T-helper 2 cell treated with Interferon-gamma antibody and Interleukin-4, amounts not matched to agents 100 ng/mL and 5 ng/mL, for 36 hours (primary cell): Measurements from ENCODE around the gene PPAN. TPM values are rescaled to one million over a fixed set of nuclear protein-coding genes. Genes with fewer than 3 reads are reported as not detected.

ENCODE experiments used
- intact Hi-C: fragments of 100-400 bp; cut with micrococcal nuclease; formaldehyde crosslinking; loops from one replicate; pipeline ENCODE4 v1.15.1; 2023
- total RNA-seq: library from RNA; stranded (reverse); gene quantifications from 2 replicates; pipeline ENCODE4 v1.2.3, GENCODE V29; 2022

The PPAN gene
- total RNA-seq, 1 donor from 2014 or later, result 82.1 TPM

DNA sequence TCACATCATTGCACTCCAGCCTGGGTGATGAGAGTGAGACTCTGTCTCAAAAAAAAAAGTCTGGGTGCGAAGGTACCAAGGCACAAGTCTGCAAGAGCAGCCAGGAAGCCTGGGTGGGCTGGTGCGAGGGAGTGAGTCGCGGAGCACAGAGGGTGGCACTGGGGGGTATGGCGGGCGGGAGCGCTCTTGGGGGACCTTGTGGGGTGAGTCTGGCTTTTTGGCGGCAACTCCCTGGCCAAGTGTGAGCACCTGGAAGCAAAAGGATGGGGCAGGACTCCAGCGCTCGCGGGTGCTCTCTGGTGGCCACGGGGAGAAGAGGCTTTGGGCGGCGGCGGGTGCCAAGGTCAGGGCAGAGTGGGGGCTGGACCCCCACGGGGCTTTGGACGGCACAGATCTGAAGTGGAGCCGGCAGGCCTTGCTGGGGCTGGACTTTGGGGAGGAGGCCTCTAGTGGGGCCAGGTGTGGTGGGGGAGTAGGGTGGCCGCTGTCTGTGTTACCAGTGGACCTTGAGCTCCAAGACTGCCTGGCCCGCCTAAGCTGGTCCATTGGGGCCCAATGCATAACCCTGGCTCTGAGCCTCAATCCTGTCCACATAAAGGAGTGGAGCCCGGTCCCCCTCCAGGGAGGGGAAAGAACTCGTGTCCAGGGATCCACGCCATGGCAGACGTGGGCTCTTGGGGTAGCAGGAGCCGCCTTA, 6.9 kb downstream of the PPAN start:
- intact Hi-C loops, result loop anchor here (1.0 to 5.0 kb wide), 2 partner anchors 39 to 181 kb away; no protein-coding TSS in a partner anchor

GRCh38 chr19:10113592-10113963, 7.4 kb downstream of the PPAN start:
- intact Hi-C loops, result loop anchor here (1.0 to 5.0 kb wide), 2 partner anchors 39 to 181 kb away; no protein-coding TSS in a partner anchor

- intact Hi-C loops, result loop anchor here (1.0 to 5.0 kb wide), 2 partner anchors 40 to 182 kb away; no protein-coding TSS in a partner anchor
These were observed 7.9 kb downstream of the PPAN start for GRCh38 chr19:10113964-10114650.

DNA sequence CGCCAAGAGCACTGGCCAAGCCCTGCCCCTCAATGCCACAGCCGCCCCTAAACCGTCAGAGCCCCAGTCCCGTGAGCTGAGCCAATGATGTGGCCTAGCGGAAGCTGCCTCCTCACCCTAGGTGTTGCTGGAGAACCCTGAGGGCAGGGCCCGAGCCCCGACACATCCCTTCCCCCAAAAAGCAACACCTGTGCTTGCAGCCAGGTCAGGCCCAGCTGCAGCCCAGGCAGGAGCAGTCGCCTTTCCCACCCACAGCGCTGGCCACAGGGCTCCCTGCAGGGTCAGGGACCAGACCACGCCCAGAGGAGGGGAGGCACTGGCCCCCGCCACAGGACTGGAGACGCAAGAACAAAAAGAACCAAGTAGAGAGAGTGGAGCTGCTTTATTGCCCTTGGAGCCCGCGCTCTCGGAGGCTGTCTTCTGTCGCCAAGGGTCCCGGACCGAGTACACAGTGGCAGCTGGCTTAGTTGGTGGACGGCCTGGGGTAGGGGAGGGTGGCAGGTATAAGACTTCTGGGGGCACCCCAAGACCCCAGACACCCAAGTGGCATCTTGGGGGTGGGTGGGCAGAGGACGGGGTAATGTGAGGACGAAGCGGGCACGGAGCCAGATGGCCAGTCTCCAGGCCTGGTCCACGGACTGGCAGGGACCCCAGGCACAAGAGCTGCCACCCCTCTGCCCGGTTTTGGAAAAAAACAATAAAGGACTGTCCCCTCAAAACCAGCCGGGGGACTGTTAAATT, 8.7 kb downstream of the PPAN start:
- intact Hi-C loops, result loop anchor here (5.0 kb wide), 1 partner anchor 183 kb away; no protein-coding TSS in a partner anchor

DNA sequence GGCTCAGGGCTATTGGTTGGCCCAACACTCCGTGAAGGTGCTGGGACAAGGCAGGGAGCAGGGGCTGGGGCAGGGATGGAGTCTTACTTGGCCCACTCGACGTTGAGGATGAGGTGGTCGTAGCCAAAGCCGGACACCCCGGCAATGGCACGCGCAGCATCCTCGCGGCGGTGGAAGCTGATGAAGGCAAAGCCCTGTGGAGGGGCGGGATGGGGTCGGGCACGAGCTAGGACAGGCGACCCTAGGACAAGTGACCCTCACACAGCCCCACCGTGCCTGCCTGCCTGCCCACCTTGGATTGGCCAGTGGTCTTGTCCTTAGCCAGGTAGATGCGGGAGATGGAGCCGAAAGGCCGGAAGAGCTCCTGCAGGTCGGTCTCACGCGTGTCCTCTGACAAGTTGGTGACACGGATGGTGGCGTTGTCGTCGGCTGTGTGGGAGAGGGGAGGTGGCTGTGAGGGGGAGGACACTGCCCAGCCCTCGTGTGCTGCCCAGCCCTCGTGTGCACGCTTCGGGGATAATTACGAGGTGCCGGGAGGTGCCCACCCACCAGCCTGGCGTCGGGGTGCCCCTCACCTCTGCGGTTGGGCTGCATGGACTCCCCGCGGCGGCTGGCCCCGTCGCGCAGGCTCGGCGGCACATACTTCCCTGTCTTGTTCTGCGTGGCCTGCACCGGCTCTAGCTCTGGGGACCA, 9.4 kb downstream of the PPAN start:
- intact Hi-C loops, result no loop called here

DNA sequence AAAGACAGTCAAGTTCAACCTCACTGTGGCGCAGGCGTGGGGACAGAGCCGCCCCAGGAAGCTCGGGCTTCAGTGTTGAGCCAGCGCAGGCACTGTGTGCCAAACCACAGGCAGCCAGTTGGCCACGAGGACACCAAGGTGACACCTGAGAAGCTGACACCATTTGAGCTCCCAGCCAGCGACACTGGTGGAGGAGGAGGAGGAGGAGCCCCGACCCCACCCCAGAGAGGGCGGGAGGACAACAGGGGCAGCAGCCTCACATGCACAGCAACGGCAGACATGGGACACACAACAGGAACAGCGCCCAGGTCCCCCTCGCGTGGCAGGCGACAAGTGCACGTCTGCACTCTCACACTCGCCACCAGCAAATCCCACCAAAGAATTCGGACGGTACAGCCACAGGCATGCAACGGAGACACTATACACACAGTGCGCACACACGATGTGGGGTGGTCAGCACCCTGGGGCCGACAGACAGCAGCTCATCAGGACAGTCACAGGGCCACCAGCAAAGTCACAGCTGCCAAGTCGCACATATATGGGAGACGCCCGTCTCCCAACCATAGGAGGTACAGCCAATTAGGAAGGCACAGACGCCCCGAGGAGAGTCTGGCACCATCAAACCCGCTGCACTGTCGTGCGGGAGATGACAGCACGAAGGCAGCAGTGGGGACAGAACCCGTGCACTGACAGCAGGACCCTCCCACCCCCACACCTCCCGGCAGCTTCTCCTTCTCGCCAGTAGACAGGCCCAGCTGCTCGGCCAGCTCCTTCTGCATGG, 10.1 kb downstream of the PPAN start:
- intact Hi-C loops, result no loop called here

DNA sequence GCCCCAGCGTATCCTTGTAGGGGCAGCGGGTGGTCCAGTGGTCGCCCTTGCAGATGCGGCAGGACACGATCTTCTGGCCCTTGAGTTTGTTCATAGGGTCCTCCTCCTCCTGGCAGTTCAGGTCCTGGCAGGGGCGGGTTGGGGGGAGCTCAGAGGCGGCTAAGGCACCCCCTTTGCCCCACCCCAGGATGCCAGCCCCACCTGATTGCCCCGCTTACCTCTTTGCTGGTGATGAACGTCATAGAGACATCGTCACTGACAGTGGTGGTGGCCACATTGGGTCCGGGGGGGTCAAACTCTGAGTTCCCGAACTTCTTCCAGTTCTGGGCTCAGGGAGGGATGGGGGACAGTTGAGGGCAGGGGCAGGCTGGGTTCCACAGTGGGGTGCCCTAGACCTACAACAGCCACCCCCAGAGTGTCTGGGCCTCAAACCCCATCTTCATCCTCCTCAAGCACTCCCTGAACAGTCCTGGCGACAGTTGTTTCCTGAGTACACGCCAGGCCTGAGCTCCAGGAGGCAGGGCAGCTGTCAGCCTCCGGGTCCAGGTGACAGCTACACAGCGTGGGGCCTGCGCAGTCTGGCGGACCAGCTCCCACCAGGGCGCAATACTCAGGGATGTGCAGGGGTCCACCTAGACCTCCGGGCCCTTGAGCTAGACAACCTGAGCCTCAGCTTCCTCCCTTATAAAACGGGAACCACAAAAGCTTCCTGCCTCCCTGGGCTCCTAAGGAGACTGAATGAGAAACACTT, 10.9 kb downstream of the PPAN start:
- intact Hi-C loops, result no loop called here

- intact Hi-C loops, result loop anchor here (2.0 kb wide), 1 partner anchor 14 kb away; no protein-coding TSS in a partner anchor
These were observed 12.8 kb downstream of the PPAN start for GRCh38 chr19:10118960-10119359.

GRCh38 chr19:10120538-10121189, 14.5 kb downstream of the PPAN start:
- intact Hi-C loops, result no loop called here

DNA sequence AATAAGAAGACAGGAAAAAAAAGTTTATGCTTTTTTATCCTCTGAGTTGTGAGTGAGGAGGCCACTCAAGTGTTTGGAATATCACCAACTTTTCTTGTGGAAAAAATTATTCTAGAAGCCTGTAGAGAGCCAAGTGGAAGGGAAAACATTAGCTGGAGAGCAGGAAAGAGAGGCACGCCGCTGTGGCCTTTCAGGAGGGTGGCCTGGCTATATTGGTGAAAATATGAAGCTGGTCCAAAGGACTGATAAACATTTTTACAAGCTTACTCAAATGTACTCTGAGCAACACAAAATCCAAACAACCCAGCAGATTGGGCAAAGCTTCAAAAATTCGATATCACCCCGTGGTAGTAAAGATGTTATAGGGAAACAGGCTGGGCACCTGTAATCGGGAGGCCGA, 15.9 kb downstream of the PPAN start:
- intact Hi-C loops, result no loop called here

- intact Hi-C loops, result no loop called here
These were observed 18.3 kb downstream of the PPAN start for GRCh38 chr19:10124429-10124828.

DNA sequence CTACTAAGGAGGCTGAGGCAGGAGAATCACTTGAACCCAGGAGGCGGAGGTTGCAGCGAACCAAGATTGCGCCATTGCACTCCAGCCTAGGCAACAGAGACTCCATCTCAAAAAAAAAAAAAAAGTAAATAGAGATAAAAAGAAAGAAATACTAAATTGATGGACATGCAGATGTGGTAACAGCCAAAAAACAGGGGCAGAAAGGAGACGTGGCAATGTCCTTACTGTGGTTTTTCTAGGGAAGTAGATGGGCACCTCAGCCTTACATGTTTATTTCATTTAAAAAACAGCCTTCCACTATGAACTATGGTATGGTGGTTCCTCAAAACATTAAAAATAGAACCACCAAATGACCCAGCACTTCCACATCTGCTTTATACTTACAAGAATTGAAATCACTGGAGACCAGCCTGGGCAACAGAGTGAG, 20.1 kb downstream of the PPAN start:
- intact Hi-C loops, result no loop called here

DNA sequence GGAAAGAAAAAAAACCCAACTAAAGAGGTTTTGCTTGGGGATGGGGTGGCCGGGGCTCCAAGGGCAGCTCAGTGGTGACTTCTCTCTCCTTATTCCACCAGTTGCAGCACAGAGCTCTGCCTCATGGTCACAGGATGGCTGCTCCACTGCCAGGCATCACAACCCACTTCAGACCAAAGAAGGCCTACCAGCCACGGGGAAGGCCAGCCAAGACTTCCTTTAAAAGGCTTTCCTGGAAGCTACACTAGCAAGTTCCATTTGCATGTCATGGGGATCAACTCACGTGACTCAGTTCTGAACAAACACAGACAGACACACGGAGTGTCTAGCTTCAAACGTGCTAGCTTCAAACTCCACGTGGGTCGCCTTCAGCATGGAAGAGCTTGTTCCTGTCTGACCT, 26.7 kb downstream of the PPAN start:
- intact Hi-C loops, result no loop called here

GRCh38 chr19:10133596-10133995, 27.4 kb downstream of the PPAN start:
- intact Hi-C loops, result no loop called here

GRCh38 chr19:10134040-10134439, 27.9 kb downstream of the PPAN start:
- intact Hi-C loops, result no loop called here

- intact Hi-C loops, result no loop called here
These were observed 29.6 kb downstream of the PPAN start for GRCh38 chr19:10135551-10136334.

- intact Hi-C loops, result no loop called here
These were observed 30.8 kb downstream of the PPAN start for GRCh38 chr19:10136936-10137335.
